HG03175 (cell line): ENCODE data around the gene SLC37A1.
"Not testable (repeated sequence)": the region's sequence is repeated elsewhere in the genome, so short reads cannot be mapped to it uniquely, and the experiment has no call there.

Experiments
- ATAC-seq: cut with Tn5 transposase; IDR thresholded peaks from one replicate; pipeline ENCODE4 v1.9.1; 2021; ENCODE audit warnings: mild to moderate bottlenecking, moderate library complexity; ENCODE audit not compliant: unreplicated experiment

Gene SLC37A1

GRCh38 chr21:42612390-42612789, 98.7 kb downstream of the SLC37A1 start:
- no peak for ATAC-seq

GRCh38 chr21:42613756-42614155, 100.1 kb downstream of the SLC37A1 start:
- ATAC-seq = no peak

- no peak for ATAC-seq
Observed at GRCh38 chr21:42614396-42614795, 100.7 kb downstream of the SLC37A1 start.

GRCh38 chr21:42614811-42615351, 101.2 kb downstream of the SLC37A1 start:
- ATAC-seq = no peak

- ATAC-seq = not testable (repeated sequence)
Observed at GRCh38 chr21:42615377-42615776, 101.7 kb downstream of the SLC37A1 start.

GRCh38 chr21:42615924-42616323, 102.3 kb downstream of the SLC37A1 start:
- no peak for ATAC-seq

GRCh38 chr21:42616446-42616845, 102.8 kb downstream of the SLC37A1 start:
- no peak for ATAC-seq

GRCh38 chr21:42616941-42617340, 103.3 kb downstream of the SLC37A1 start:
- no peak for ATAC-seq

- no peak for ATAC-seq
Observed at GRCh38 chr21:42617486-42617885, 103.8 kb downstream of the SLC37A1 start.

GRCh38 chr21:42618707-42619102, 105.1 kb downstream of the SLC37A1 start:
- no peak for ATAC-seq

- ATAC-seq = no peak
Observed at GRCh38 chr21:42619166-42619565, 105.5 kb downstream of the SLC37A1 start.

GRCh38 chr21:42619841-42620240, 106.2 kb downstream of the SLC37A1 start:
- no peak for ATAC-seq

- no peak for ATAC-seq
Observed at GRCh38 chr21:42621166-42621818, 107.6 kb downstream of the SLC37A1 start.

- no peak for ATAC-seq
Observed at GRCh38 chr21:42621819-42622177, 108.1 kb downstream of the SLC37A1 start.

GRCh38 chr21:42622284-42622683, 108.6 kb downstream of the SLC37A1 start:
- ATAC-seq = no peak

GRCh38 chr21:42623694-42624093, 110.0 kb downstream of the SLC37A1 start:
- ATAC-seq = no peak

- no peak for ATAC-seq
Observed at GRCh38 chr21:42624095-42624790, 110.6 kb downstream of the SLC37A1 start.

- ATAC-seq = no peak
Observed at GRCh38 chr21:42624936-42625335, 111.3 kb downstream of the SLC37A1 start.

- no peak for ATAC-seq
Observed at GRCh38 chr21:42626171-42626570, 112.5 kb downstream of the SLC37A1 start.

GRCh38 chr21:42627527-42628289, 114.1 kb downstream of the SLC37A1 start:
- no peak for ATAC-seq

GRCh38 chr21:42628466-42629061, 114.9 kb downstream of the SLC37A1 start:
- ATAC-seq = not testable (repeated sequence)
